ENCODE measurements around the gene EIF4A2. TPM values are rescaled to one million over a fixed set of nuclear protein-coding genes. Genes with fewer than 3 reads are reported as not detected.

Gene EIF4A2
- total and polyA plus RNA-seq, 9 of the 15 experiments (the other 6 are each of a cell fraction or from before 2014, with no cell fraction given) = 307 to 754 (median 435) TPM

DNA sequence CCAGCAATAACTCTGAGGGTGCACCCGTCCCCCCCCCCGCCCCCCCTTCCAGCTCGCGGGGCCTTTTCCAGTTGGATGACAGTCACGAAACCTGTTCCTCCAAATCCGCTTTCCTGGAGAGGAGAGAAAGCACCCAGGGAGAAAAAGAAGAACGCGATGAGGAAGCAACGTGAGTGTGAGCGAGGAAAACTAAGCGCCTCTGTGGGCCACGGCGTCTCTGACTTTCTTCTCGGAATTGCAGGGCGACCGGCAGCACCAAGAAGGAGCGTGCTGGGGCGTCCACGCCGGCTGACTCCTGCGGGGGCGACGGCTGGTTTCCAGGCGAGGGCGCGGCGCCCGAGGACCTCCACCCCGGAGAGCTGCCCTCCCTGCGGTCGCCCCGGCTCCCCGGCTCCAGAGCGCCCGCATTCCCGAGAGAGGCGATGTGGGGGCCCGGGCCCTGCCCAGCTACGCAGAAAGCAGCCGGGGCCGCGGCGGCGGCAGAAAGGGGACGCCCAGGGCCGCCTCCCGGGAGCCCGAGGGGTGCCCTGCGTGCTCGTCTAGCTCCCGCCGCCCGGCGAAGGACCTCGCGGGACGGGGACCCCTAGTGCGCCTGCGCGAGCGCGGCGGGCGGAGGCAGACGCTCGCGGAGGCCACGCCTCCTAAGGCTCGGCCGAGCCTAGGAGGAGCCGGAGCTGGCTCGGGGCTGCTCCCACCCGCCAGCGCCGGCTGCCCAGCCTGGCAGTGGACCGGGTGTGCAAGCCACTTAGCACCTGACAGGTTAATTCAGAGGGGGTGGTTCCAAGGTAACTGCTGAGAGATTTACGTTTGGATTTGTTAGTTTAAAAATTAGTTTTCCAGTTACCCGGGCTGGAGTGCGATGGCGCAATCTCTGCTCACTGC, 43.8 kb downstream of the EIF4A2 start (continued):
- TF ChIP-seq, protein P1, sequence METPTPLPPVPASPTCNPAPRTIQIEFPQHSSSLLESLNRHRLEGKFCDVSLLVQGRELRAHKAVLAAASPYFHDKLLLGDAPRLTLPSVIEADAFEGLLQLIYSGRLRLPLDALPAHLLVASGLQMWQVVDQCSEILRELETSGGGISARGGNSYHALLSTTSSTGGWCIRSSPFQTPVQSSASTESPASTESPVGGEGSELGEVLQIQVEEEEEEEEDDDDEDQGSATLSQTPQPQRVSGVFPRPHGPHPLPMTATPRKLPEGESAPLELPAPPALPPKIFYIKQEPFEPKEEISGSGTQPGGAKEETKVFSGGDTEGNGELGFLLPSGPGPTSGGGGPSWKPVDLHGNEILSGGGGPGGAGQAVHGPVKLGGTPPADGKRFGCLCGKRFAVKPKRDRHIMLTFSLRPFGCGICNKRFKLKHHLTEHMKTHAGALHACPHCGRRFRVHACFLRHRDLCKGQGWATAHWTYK (CRISPR knock-in tag; IDR thresholded peaks at IDR 0.05) = 0 out of 2 replicates have a peak, but pooled peaks have one; percentile 10
- TF ChIP-seq, protein P2, sequence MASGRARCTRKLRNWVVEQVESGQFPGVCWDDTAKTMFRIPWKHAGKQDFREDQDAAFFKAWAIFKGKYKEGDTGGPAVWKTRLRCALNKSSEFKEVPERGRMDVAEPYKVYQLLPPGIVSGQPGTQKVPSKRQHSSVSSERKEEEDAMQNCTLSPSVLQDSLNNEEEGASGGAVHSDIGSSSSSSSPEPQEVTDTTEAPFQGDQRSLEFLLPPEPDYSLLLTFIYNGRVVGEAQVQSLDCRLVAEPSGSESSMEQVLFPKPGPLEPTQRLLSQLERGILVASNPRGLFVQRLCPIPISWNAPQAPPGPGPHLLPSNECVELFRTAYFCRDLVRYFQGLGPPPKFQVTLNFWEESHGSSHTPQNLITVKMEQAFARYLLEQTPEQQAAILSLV (tag; IDR thresholded peaks at IDR 0.05) = no peak
- TF ChIP-seq KAT2B (IDR thresholded peaks at IDR 0.05; ENCODE audit: low read depth, low read length) (no peak), ZFP30 (CRISPR knock-in tag; IDR thresholded peaks at IDR 0.05; ENCODE audit: borderline replicate concordance) (no peak), WHSC1 (IDR thresholded peaks at IDR 0.05; ENCODE audit: low read length) (no peak), RBM22 (IDR thresholded peaks at IDR 0.05; ENCODE audit: low read depth, low read length, poor library complexity, severe bottlenecking) (no peak), GABPB1 (CRISPR knock-in tag; IDR thresholded peaks at IDR 0.05) (no peak)
- TF ChIP-seq, protein P3, sequence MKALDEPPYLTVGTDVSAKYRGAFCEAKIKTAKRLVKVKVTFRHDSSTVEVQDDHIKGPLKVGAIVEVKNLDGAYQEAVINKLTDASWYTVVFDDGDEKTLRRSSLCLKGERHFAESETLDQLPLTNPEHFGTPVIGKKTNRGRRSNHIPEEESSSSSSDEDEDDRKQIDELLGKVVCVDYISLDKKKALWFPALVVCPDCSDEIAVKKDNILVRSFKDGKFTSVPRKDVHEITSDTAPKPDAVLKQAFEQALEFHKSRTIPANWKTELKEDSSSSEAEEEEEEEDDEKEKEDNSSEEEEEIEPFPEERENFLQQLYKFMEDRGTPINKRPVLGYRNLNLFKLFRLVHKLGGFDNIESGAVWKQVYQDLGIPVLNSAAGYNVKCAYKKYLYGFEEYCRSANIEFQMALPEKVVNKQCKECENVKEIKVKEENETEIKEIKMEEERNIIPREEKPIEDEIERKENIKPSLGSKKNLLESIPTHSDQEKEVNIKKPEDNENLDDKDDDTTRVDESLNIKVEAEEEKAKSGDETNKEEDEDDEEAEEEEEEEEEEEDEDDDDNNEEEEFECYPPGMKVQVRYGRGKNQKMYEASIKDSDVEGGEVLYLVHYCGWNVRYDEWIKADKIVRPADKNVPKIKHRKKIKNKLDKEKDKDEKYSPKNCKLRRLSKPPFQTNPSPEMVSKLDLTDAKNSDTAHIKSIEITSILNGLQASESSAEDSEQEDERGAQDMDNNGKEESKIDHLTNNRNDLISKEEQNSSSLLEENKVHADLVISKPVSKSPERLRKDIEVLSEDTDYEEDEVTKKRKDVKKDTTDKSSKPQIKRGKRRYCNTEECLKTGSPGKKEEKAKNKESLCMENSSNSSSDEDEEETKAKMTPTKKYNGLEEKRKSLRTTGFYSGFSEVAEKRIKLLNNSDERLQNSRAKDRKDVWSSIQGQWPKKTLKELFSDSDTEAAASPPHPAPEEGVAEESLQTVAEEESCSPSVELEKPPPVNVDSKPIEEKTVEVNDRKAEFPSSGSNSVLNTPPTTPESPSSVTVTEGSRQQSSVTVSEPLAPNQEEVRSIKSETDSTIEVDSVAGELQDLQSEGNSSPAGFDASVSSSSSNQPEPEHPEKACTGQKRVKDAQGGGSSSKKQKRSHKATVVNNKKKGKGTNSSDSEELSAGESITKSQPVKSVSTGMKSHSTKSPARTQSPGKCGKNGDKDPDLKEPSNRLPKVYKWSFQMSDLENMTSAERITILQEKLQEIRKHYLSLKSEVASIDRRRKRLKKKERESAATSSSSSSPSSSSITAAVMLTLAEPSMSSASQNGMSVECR (CRISPR knock-in tag; IDR thresholded peaks at IDR 0.05) = no peak
- TF ChIP-seq, protein P4, sequence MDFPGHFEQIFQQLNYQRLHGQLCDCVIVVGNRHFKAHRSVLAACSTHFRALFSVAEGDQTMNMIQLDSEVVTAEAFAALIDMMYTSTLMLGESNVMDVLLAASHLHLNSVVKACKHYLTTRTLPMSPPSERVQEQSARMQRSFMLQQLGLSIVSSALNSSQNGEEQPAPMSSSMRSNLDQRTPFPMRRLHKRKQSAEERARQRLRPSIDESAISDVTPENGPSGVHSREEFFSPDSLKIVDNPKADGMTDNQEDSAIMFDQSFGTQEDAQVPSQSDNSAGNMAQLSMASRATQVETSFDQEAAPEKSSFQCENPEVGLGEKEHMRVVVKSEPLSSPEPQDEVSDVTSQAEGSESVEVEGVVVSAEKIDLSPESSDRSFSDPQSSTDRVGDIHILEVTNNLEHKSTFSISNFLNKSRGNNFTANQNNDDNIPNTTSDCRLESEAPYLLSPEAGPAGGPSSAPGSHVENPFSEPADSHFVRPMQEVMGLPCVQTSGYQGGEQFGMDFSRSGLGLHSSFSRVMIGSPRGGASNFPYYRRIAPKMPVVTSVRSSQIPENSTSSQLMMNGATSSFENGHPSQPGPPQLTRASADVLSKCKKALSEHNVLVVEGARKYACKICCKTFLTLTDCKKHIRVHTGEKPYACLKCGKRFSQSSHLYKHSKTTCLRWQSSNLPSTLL (IDR thresholded peaks at IDR 0.05) = no peak
- TF ChIP-seq, protein P5, sequence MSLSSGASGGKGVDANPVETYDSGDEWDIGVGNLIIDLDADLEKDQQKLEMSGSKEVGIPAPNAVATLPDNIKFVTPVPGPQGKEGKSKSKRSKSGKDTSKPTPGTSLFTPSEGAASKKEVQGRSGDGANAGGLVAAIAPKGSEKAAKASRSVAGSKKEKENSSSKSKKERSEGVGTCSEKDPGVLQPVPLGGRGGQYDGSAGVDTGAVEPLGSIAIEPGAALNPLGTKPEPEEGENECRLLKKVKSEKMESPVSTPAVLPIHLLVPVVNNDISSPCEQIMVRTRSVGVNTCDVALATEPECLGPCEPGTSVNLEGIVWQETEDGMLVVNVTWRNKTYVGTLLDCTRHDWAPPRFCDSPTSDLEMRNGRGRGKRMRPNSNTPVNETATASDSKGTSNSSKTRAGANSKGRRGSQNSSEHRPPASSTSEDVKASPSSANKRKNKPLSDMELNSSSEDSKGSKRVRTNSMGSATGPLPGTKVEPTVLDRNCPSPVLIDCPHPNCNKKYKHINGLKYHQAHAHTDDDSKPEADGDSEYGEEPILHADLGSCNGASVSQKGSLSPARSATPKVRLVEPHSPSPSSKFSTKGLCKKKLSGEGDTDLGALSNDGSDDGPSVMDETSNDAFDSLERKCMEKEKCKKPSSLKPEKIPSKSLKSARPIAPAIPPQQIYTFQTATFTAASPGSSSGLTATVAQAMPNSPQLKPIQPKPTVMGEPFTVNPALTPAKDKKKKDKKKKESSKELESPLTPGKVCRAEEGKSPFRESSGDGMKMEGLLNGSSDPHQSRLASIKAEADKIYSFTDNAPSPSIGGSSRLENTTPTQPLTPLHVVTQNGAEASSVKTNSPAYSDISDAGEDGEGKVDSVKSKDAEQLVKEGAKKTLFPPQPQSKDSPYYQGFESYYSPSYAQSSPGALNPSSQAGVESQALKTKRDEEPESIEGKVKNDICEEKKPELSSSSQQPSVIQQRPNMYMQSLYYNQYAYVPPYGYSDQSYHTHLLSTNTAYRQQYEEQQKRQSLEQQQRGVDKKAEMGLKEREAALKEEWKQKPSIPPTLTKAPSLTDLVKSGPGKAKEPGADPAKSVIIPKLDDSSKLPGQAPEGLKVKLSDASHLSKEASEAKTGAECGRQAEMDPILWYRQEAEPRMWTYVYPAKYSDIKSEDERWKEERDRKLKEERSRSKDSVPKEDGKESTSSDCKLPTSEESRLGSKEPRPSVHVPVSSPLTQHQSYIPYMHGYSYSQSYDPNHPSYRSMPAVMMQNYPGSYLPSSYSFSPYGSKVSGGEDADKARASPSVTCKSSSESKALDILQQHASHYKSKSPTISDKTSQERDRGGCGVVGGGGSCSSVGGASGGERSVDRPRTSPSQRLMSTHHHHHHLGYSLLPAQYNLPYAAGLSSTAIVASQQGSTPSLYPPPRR (CRISPR knock-in tag; IDR thresholded peaks at IDR 0.05; ENCODE audit: borderline replicate concordance) = no peak

Data from K562 (cell line).